Nephron progenitor cell (in vitro differentiated cells): ENCODE data around the gene TTLL11.

Experiments used
- DNase-seq: peaks from one replicate; pipeline ENCODE4 v3.0.0; 2021
- H3K27ac Mint-ChIP-seq: 2 replicates; pipeline ENCODE4 v1.8.0; 2021; ENCODE audit warnings: mild to moderate bottlenecking, moderate library complexity, mixed read lengths
- H3K27me3 Mint-ChIP-seq: 2 replicates; pipeline ENCODE4 v1.8.0; 2021; ENCODE audit warnings: mild to moderate bottlenecking, low read depth, mixed read lengths; ENCODE audit not compliant: poor library complexity
- H3K36me3 Mint-ChIP-seq: 2 replicates; pipeline ENCODE4 v1.8.0; 2021; ENCODE audit warnings: low read depth, mixed read lengths
- H3K4me1 Mint-ChIP-seq: 2 replicates; pipeline ENCODE4 v1.8.0; 2021; ENCODE audit warnings: mixed read lengths
- H3K4me3 Mint-ChIP-seq: 2 replicates; pipeline ENCODE4 v1.8.0; 2021; ENCODE audit warnings: mild to moderate bottlenecking, moderate library complexity, mixed read lengths
- H3K9me3 Mint-ChIP-seq: 2 replicates; pipeline ENCODE4 v1.8.0; 2021; ENCODE audit warnings: mild to moderate bottlenecking, moderate library complexity, mixed read lengths
- TF ChIP-seq, protein P1 (sequence below): fragments of 200-600 bp; sonication (generic); IDR thresholded peaks from 2 replicates; pipeline ENCODE4 v1.5.0; 2021; ENCODE audit warnings: antibody characterized with exemption

TTLL11 gene

GRCh38 chr9:122042056-122042455, 51.1 kb downstream of the TTLL11 start:
- no peak for DNase-seq
- Mint-ChIP-seq H3K4me1 (no peaks in the 10 kb centered on the region), H3K36me3 (no peaks in the 10 kb centered on the region), H3K9me3 (peaks cover 5% of the 10 kb centered on the region), H3K4me3 (no peak overlapping the region), H3K27ac (no peak overlapping the region), H3K27me3 (no peaks in the 10 kb centered on the region)
- TF ChIP-seq, protein P1, sequence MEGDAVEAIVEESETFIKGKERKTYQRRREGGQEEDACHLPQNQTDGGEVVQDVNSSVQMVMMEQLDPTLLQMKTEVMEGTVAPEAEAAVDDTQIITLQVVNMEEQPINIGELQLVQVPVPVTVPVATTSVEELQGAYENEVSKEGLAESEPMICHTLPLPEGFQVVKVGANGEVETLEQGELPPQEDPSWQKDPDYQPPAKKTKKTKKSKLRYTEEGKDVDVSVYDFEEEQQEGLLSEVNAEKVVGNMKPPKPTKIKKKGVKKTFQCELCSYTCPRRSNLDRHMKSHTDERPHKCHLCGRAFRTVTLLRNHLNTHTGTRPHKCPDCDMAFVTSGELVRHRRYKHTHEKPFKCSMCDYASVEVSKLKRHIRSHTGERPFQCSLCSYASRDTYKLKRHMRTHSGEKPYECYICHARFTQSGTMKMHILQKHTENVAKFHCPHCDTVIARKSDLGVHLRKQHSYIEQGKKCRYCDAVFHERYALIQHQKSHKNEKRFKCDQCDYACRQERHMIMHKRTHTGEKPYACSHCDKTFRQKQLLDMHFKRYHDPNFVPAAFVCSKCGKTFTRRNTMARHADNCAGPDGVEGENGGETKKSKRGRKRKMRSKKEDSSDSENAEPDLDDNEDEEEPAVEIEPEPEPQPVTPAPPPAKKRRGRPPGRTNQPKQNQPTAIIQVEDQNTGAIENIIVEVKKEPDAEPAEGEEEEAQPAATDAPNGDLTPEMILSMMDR: no peak

DNA sequence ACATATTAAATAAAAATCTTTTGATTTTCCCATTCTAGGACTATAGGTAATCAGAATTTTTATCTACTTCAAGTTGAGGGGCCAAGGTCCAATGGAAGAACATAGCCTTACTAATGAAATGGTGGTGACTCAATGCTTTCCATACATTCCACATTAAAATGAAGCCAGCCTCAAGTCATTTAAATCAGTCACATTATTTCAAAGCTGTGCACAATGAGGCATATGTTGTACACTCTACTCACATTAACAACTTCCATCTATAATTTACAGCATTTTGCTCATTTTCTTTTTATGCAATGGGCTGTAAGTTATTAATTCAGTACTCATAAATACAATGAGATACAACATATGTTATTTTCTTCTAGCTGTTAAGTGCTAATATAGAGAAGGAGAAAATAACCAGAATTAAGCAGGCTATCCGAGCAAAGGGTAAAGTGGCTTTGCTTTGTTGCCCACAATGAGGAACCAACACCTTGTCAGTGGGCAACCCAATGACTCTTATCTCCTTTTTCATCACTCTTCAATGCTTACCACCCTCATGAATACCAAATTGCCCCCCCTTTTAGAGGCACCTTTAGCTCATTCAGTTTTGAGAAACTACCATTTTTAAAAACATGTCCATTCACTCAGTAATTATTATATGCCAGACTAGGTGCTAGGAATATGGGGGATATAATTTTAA, 52.4 kb downstream of the TTLL11 start:
- no peaks in the 10 kb centered on the region for H3K9me3 Mint-ChIP-seq

GRCh38 chr9:122039234-122039633, 53.9 kb downstream of the TTLL11 start:
- no peak for DNase-seq
- TF ChIP-seq, protein P1: no peak
- H3K27ac Mint-ChIP-seq: no peak overlapping the region
- peaks cover 5% of the 10 kb centered on the region for H3K4me1 Mint-ChIP-seq
- H3K36me3 Mint-ChIP-seq: no peaks in the 10 kb centered on the region
- H3K4me3 Mint-ChIP-seq: no peak overlapping the region
- no peaks in the 10 kb centered on the region for H3K27me3 Mint-ChIP-seq
- H3K9me3 Mint-ChIP-seq: no peaks in the 10 kb centered on the region

More for the DNA sequence above, 52.4 kb downstream of the TTLL11 start:
- Mint-ChIP-seq H3K4me3 (no peak overlapping the region), H3K27me3 (no peaks in the 10 kb centered on the region), H3K4me1 (no peaks in the 10 kb centered on the region), H3K27ac (no peak overlapping the region), H3K36me3 (no peaks in the 10 kb centered on the region)
- TF ChIP-seq, protein P1: no peak
- no peak for DNase-seq

GRCh38 chr9:122036988-122037387, 56.1 kb downstream of the TTLL11 start:
- H3K9me3 Mint-ChIP-seq: no peaks in the 10 kb centered on the region
- TF ChIP-seq, protein P1: no peak
- no peaks in the 10 kb centered on the region for H3K36me3 Mint-ChIP-seq
- H3K27ac Mint-ChIP-seq: no peak overlapping the region
- no peak overlapping the region for H3K4me3 Mint-ChIP-seq
- H3K27me3 Mint-ChIP-seq: no peaks in the 10 kb centered on the region
- H3K4me1 Mint-ChIP-seq: peaks cover 10% of the 10 kb centered on the region
- DNase-seq: no peak

DNA sequence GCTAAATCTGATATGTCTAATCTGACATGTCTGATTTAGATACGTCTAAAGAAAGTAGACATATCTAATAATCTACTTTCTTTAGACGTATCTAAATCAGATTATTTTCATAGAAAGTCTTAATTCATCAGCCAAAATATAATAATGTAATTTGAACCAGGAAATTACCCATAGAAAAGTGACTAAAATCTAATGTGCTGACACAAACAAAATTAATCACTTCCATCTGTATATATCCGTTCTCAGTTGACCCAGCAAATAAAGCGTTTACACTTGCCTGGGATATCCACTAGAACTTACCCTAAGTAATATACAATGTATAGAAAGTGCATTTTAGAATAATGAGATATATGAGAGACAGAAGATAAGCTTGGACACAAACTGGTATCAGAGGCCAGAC, 56.7 kb downstream of the TTLL11 start:
- H3K27me3 Mint-ChIP-seq: no peaks in the 10 kb centered on the region
- TF ChIP-seq, protein P1: no peak
- H3K4me3 Mint-ChIP-seq: no peak overlapping the region
- no peak for DNase-seq
- H3K4me1 Mint-ChIP-seq: peaks cover 15% of the 10 kb centered on the region
- no peak overlapping the region for H3K27ac Mint-ChIP-seq
- no peaks in the 10 kb centered on the region for H3K36me3 Mint-ChIP-seq
- no peaks in the 10 kb centered on the region for H3K9me3 Mint-ChIP-seq

DNA sequence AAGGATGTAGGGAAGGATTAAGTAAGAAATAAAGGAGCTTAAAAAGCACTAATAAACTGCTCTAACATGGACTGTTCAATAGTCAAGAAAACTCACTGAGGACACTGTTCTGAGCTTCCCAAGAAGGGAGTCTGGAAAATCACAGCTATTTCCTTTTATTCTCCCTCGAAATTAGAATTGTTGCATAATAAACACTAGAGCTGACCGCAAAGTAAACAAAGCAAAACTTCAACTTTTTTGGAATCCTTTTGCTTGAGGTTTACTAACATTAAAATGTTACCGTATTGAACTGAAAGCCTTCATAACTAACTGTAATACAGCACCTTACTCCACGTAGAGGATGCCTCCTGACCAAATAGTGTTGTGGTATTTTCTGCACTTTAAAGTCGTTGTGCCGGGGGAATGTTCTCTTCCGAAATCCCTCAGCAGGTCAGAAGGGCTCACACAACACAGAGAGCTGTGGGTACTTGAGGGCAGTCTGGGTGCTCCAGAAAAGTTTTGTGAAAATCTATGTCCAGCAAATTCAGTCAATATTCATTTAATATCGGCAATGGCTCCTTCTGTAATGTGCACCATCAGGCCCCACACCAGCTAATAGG, 59.2 kb downstream of the TTLL11 start:
- Mint-ChIP-seq H3K4me1 (peaks cover 19% of the 10 kb centered on the region), H3K27me3 (no peaks in the 10 kb centered on the region), H3K4me3 (no peak overlapping the region), H3K9me3 (no peaks in the 10 kb centered on the region), H3K36me3 (no peaks in the 10 kb centered on the region), H3K27ac (peak overlapping the region; percentile 14)
- DNase-seq: no peak
- TF ChIP-seq, protein P1: no peak
